NCI-H69 (cell line): ENCODE results near the gene RGS2.
A peak's percentile ranks its signal among the peaks of the same experiment; 100 is the strongest.

Experiments used
- DNase-seq: peaks from one replicate; lab custom pipeline; 2025; lab: John Stamatoyannopoulos, UW

Gene RGS2

DNA sequence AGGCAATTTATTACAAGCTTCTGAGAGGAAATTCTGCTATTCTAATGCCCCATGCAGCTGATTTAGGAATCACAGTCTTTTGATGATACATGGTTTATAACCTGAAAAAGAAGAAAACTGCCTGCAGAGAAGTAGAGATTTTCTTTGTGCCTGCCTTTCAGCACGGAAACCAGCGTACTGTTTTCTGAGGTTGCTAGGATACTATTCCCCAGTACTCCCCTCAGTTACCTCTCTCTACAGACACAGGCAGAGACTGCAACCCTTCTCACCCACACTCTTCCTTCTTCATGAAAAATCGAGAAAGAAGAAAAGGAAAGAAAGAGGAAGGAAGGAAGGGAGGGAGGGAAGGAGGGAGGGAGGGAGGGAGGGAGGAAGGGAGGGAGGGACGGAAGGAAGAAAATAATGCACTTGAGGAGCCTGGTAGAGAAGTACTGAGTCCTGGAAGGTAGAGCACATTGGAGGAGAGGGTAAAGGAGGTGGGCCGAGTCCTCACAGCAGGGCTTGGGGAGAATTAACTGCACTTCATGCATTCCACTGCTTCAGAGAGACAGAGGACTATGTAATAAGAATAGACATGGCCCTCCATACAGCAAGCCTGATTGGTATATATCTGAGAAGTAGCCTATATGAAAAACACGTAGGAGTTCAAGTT is 21.9 kb downstream of the RGS2 start:
- DNase-seq: no peak

DNA sequence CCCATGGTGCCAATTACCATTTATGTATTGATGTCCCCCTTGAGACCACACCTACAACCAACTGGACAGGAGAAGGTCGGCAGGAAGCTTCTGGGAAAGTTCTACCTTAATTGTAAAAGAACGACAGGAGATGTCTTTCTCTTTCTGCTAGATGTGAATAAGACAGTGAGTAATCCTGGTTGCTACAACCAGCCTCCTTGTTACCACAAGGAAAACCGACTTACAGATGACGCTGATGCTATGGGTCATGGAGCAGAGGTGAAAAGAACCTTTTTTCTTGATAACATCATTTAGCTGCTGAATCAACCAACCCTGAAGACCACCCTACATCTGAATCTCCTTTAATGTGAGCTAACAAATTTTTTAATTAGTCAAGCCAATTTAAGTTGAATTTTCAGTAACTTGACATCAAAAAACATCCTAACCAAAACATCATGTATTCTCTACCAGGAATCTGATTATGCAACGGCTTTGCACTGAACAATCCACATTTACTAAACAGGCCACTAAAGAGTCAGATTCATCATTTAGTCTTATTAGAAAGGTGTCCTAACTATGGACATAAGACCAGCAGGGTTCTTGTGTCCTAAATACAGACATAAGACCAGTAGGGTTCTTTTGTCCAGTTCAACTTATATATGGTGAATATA is 23.0 kb downstream of the RGS2 start:
- no peak for DNase-seq

GRCh38 chr1:192832492-192832891 is 23.7 kb downstream of the RGS2 start:
- no peak for DNase-seq

GRCh38 chr1:192835116-192835515 is 26.3 kb downstream of the RGS2 start:
- no peak for DNase-seq

- DNase-seq: no peak
Measured at GRCh38 chr1:192839162-192840066, 30.6 kb downstream of the RGS2 start.

DNA sequence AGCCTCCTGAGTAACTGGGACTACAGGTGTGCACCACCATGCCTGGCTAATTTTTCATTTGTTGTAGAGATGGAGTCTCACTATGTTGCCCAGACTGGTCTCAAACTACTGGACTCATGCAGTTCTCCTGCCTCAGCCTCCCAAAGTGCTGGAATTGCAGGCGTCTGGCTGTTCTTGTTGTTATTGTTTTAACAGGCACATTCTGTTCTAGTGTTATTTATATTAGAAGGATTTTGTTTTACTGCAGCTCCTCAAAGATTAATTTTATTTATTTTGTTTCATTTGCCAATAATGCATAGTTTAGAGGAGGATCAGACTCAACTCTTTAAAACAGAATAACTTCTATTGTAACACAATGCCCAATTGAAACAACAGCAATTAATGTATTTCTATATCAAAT is 35.5 kb downstream of the RGS2 start:
- no peak for DNase-seq

DNA sequence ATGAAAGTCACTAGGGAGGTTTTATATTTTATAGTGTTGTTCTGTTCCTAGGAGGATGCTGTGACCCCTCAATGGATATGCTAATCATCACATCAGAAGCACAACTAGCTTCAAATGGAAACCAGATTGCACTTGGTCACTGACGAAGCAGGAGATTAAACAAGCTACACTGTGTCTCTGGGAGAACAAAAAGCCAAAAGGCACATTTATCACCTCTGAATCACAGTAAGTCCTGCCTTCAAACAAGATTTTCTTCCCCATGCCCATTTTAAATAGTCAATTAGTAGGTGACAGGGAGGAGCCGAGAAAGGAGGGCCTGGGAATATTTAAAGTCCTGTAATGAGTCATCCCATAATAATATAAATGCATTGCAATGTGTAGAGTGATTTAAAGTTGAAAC is 38.1 kb downstream of the RGS2 start:
- no peak for DNase-seq

- no peak for DNase-seq
Measured at GRCh38 chr1:192849011-192849410, 40.2 kb downstream of the RGS2 start.

- DNase-seq: no peak
Measured at GRCh38 chr1:192849442-192849841, 40.6 kb downstream of the RGS2 start.

DNA sequence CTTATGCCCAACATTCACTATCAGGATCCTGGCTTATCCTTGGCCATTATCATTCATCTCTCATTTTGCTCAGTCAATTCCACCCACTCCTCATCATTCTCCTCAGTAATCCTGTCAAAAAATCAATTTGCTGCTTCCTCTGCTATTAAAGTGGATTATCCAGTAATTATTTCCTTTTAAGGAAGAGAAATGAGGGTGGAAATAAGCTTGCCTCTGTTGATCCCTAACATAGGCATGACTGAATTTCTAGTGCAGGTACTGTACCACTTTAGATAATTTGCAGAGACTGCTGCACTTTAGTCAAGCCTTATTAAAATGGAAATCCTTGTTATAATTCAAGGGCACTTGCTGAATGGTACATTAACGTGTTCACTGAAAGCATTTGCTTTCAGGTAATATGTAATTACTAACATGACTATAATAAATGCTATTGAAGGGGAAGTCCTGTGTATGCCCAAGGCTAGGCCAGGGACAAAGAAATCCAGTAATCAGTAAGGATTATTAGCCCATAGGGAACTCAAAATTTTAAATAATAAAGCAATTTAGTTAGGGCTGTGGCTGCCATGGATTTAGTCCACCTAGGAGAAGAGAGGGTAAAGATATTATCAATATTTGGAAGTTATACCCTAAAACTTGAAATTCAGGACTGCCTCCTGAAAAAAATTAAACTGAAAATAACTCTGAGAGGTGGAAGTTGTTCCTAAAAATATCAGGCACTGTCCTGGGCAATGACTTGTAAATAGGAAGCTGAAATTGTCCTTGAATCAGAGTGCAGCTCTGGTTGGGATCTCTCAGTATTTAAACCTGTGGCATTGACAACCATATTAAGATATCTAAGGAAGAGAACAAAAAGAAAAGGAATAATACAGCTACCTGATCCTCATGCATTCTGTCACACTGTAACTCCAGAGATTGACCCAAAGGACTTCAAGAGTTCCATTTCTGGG is 43.4 kb downstream of the RGS2 start:
- peak; percentile 67 for DNase-seq

DNA sequence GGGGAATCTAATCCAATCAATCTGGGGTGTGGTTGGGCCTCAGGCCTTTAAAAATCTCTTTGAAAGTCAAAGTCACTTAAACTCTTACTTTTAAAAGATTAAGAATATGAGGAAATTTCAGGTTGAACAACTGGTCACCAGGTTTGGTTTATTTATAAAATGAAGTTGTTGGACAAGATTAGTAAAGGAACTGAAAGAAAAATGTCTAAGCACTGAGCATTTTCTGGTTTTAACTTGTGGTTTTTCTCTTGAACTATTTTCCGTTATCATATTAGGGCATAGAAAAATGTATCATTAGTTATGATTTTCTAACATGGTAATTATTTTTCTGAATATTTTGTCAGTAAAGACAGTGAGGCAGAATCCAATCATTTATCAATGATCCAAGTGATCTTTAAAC is 49.6 kb downstream of the RGS2 start:
- DNase-seq: no peak

DNA sequence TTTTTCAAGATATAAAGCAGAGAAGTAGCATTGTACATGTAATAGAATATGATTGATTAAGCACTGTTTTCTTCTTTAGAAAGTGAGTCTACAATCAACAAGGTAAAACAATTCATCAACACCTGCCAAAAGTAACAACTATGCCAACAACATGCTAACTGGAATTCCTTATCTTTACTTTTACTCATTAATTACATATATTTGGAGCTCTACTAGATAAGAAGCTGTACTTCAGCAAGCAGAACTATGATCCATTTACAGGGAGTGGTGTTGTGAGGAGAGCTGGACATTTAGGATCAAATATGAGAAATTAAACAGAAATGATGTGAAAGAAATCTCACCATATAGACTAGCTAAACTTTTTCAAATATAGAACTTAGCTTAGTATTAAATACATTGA is 51.0 kb downstream of the RGS2 start:
- DNase-seq: no peak

DNA sequence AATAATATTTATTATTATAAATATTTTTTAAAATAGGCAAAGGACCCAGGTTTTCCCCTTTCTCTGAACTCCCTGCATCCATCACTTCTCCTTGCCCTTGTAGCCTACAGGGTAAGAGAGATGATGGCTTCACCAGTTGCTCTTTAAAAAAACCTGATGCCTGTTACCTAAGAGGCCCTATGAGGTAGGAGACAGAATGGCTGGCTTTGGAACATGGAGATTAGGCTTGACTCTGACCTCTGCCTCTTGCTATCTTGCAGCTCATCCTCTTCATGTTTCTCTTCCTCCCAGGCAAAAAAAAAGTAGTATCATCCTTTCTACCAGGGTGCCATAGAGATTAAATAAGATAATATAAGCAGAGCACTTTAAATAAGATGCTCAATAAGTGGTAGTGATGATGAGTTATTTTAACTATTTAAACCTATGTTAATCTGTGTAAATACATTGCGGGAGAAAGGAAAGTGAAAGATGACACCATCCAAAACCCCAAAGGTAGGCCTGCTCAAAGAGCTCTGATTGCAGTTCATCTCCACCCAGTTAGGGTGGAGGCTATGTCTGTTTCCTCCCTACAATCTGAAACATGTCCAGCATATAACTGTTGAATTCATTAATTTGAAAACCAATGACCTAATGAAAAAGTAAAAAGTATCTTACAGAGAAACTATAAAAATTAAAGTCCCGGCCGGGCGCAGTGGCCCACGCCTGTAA is 51.8 kb downstream of the RGS2 start:
- no peak for DNase-seq

- peak; percentile 28 for DNase-seq
Measured at GRCh38 chr1:192861860-192862259, 53.0 kb downstream of the RGS2 start.
